Liver (tissue), 9 donors: ENCODE measurements around the gene PLD4. TPM values are rescaled to one million over a fixed set of nuclear protein-coding genes. Genes with fewer than 3 reads are reported as not detected.

ENCODE experiments used
- DNase-seq: peaks from one replicate; pipeline ENCODE4 v3.0.0-alpha.2; 2017; ENCODE audit warnings: low spot score
- H3K27ac ChIP-seq, 2 donors: one replicate each; pipeline ENCODE4 v1.7.0; 2013; ENCODE audit warnings: inconsistent platforms in 2 of 2, low read length in 2 of 2, control low read depth in 1 of 2, low read depth in 1 of 2, mild to moderate bottlenecking in 1 of 2
- H3K27me3 ChIP-seq, 4 donors: one replicate each; pipeline versions ENCODE4 v1.6.1 to v1.7.0; 2013; ENCODE audit warnings: low read length in 3 of 4, inconsistent platforms in 1 of 4, mild to moderate bottlenecking in 1 of 4, moderate library complexity in 1 of 4; ENCODE audit not compliant: control insufficient read depth in 4 of 4, insufficient read depth in 4 of 4
- H3K36me3 ChIP-seq, 4 donors: one replicate each; pipeline versions ENCODE4 v1.6.1 to v1.7.0; 2013; ENCODE audit warnings: low read length in 3 of 4, mild to moderate bottlenecking in 3 of 4, low read depth in 1 of 4, moderate library complexity in 1 of 4; ENCODE audit not compliant: control insufficient read depth in 4 of 4, insufficient read depth in 3 of 4
- H3K4me1 ChIP-seq, 4 donors: one replicate each; pipeline versions ENCODE4 v1.6.1 to v1.7.0; 2013; ENCODE audit warnings: low read length in 3 of 4, mild to moderate bottlenecking in 3 of 4, moderate library complexity in 1 of 4; ENCODE audit not compliant: control insufficient read depth in 4 of 4, insufficient read depth in 4 of 4
- H3K4me3 ChIP-seq, 3 donors: one replicate each; pipeline versions ENCODE4 v1.6.1 to v1.7.0; 2013; ENCODE audit warnings: low read length in 3 of 3, control low read depth in 1 of 3, low read depth in 1 of 3, mild to moderate bottlenecking in 1 of 3
- H3K9ac ChIP-seq, 2 donors: one replicate each; pipeline ENCODE4 v1.7.0; 2013; ENCODE audit warnings: low read length in 2 of 2, mild to moderate bottlenecking in 2 of 2, moderate library complexity in 2 of 2, control low read depth in 1 of 2, low read depth in 1 of 2
- H3K9me3 ChIP-seq, 4 donors: one replicate each; pipeline versions ENCODE4 v1.6.1 to v1.7.0; 2013; ENCODE audit warnings: low read length in 3 of 4; ENCODE audit not compliant: control insufficient read depth in 4 of 4
- ATF3 ChIP-seq: IDR thresholded peaks from 2 replicates; pipeline ENCODE4 v1.6.1; 2016; ENCODE audit warnings: antibody characterized with exemption
- EGR1 ChIP-seq, 2 donors: IDR thresholded peaks; 2 replicates each; pipeline ENCODE4 v1.6.1; 2016 to 2018; ENCODE audit warnings: antibody characterized with exemption in 2 of 2, low read depth in 2 of 2
- FOXA1 ChIP-seq: IDR thresholded peaks from 2 replicates; pipeline ENCODE4 v1.6.1; 2016; ENCODE audit warnings: antibody characterized with exemption
- FOXA2 ChIP-seq: IDR thresholded peaks from 2 replicates; pipeline ENCODE4 v1.6.1; 2016; ENCODE audit warnings: antibody characterized with exemption
- GABPA ChIP-seq, 2 donors: IDR thresholded peaks in 1 of 2; conservative IDR thresholded peaks in 1 of 2; 2 replicates each; pipeline ENCODE4 v1.6.1; 2016; ENCODE audit warnings: antibody characterized with exemption in 2 of 2, mild to moderate bottlenecking in 1 of 2, moderate library complexity in 1 of 2
- HNF4A ChIP-seq, 2 donors: conservative IDR thresholded peaks; 2 replicates each; pipeline ENCODE4 v1.6.1; 2016; ENCODE audit warnings: antibody characterized with exemption in 2 of 2, mild to moderate bottlenecking in 2 of 2
- JUND ChIP-seq, 2 donors: IDR thresholded peaks; 2 replicates each; pipeline ENCODE4 v1.6.1; 2016; ENCODE audit warnings: antibody characterized with exemption in 2 of 2
- MAX ChIP-seq: IDR thresholded peaks from 2 replicates; pipeline ENCODE4 v1.6.1; 2016; ENCODE audit warnings: antibody characterized with exemption
- NR2F2 ChIP-seq: IDR thresholded peaks from 2 replicates; pipeline ENCODE4 v1.6.1; 2016; ENCODE audit warnings: antibody characterized with exemption
- RAD21 ChIP-seq, 2 donors: IDR thresholded peaks; 2 replicates each; pipeline ENCODE4 v1.6.1; 2016; ENCODE audit warnings: antibody characterized with exemption in 2 of 2, mild to moderate bottlenecking in 2 of 2
- REST ChIP-seq: IDR thresholded peaks from 2 replicates; pipeline ENCODE4 v1.6.1; 2016; ENCODE audit warnings: antibody characterized with exemption, mild to moderate bottlenecking
- RXRA ChIP-seq, 2 donors: IDR thresholded peaks; 2 replicates each; pipeline ENCODE4 v1.6.1; 2017 to 2018; ENCODE audit warnings: antibody characterized with exemption in 2 of 2, mild to moderate bottlenecking in 1 of 2
- SP1 ChIP-seq: IDR thresholded peaks from 2 replicates; pipeline ENCODE4 v1.6.1; 2018; ENCODE audit warnings: antibody characterized with exemption, mild to moderate bottlenecking
- TAF1 ChIP-seq: conservative IDR thresholded peaks from 2 replicates; pipeline ENCODE4 v1.6.1; 2016; ENCODE audit warnings: antibody characterized with exemption, mild to moderate bottlenecking
- YY1 ChIP-seq: IDR thresholded peaks from 2 replicates; pipeline ENCODE4 v1.6.1; 2016; ENCODE audit warnings: antibody characterized with exemption, mild to moderate bottlenecking
- ZBTB33 ChIP-seq: IDR thresholded peaks from 2 replicates; pipeline ENCODE4 v1.6.1; 2016; ENCODE audit warnings: antibody characterized with exemption
- WGBS: extraction: QIAGEN DNeasy Blood & Tissue Kit; methylation state at CpG from one replicate; pipeline ENCODE4 v1.1.7; 2013; 5-methylcytosine and 5-hydroxymethylcytosine counted together
- polyA plus RNA-seq, 2 donors: library from polyadenylated mRNA; stranded (reverse) in 1 of 2; unstranded in 1 of 2; fragments of 200-250 nt in 1 of 2; fragments of >200 nt in 1 of 2; fragmentation: Nextera tagmentation in 1 of 2; extraction: Ambion mirVana in 1 of 2; gene quantifications; one replicate each; pipeline versions ENCODE4 v1.2.1 to v1.2.3, GENCODE V29; 2013 to 2015
- total RNA-seq, 2 donors: library from RNA; depleted of rRNA; stranded (reverse); fragments of >200 nt; gene quantifications; one replicate each; pipeline ENCODE4 v1.2.3, GENCODE V29; 2014
- TF ChIP-seq, protein P1 (sequence below): fragments of 150-350 bp; IDR thresholded peaks from 2 replicates; pipeline ENCODE4 v1.5.1; 2017; ENCODE audit warnings: improper control_type of control experiment, low read depth, low read length; ENCODE audit not compliant: missing input control
- donor health status: healthy.
- donor health status: healthy.
- donor health status: healthy.
- donor health status: healthy.
- donor health status: healthy.

PLD4 gene
- total and polyA plus RNA-seq, 4 donors: under 0.01 to 14.5 (median 0.35) TPM

DNA sequence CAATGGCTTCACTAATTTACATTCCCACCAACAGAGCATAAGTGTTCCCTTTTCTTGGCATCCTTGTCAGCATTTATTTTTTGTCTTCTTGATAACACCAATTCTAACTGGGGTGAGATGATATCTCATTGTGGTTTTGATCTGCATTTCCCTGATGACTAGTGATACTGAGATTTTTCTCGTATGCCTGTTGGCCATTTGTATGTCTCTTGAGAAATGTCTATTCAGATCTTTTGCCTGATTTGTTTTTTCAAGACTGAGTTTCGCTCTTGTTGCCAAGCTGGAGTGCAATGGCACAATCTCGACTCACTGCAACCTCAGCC is 4.7 kb upstream of the PLD4 start (continued):
- no peak for TF ChIP-seq GABPA (IDR thresholded peaks at IDR 0.05 in 1 of 2, conservative IDR thresholded peaks at IDR 0.05 in 1 of 2)

DNA sequence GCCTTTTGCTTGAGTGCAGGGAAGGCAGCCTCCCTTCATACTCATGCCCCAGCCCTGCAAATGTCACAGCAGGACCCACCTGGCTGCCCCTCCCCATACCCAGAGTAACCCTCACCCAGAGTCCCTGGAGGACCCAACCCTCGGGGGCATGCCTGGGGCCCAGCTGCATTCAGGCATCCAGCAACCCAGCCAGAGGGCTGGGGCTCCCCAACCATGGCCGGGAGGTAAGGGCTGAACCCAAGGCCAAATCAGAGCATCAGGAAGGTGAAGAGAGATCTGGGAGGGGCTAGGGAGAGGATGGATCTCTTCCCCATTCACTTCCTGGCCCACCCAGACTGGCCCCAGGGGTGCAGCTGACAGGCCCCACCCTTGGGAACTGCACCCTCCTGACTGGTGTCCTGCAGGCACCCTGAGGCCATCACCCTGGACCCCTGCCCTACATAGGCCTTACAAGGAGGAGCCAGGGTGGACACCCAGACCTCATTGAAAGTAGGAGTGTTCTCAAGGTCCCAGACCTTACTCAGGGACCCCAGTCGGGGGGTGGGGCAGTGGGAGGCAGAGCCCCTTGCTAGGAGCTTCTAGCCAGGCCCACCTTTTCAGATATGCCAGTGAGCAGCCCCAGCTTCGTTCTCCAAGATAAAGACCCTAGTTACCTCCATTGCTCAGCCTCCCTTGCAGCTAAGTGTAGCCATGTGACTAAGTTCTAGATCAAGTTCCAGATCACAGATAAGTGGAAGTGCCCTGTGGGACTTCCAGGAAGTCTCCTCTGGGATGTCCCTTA is 849 bp upstream of the PLD4 start:
- WGBS: 86% methylated on average over 4 of the region's 4 CpGs
- DNase-seq: no peak
- no peaks in the 10 kb centered on the region for H3K27me3 ChIP-seq
- H3K9ac ChIP-seq: no peak overlapping the region
- no peak overlapping the region for H3K27ac ChIP-seq
- no peak overlapping the region for H3K4me3 ChIP-seq
- no peak for TF ChIP-seq YY1
- TF ChIP-seq RAD21 (IDR thresholded peaks at IDR 0.05): no peak
- TF ChIP-seq ZBTB33: no peak
- TF ChIP-seq, protein P1, sequence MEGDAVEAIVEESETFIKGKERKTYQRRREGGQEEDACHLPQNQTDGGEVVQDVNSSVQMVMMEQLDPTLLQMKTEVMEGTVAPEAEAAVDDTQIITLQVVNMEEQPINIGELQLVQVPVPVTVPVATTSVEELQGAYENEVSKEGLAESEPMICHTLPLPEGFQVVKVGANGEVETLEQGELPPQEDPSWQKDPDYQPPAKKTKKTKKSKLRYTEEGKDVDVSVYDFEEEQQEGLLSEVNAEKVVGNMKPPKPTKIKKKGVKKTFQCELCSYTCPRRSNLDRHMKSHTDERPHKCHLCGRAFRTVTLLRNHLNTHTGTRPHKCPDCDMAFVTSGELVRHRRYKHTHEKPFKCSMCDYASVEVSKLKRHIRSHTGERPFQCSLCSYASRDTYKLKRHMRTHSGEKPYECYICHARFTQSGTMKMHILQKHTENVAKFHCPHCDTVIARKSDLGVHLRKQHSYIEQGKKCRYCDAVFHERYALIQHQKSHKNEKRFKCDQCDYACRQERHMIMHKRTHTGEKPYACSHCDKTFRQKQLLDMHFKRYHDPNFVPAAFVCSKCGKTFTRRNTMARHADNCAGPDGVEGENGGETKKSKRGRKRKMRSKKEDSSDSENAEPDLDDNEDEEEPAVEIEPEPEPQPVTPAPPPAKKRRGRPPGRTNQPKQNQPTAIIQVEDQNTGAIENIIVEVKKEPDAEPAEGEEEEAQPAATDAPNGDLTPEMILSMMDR: no peak
- no peak for TF ChIP-seq REST
- no peak for TF ChIP-seq NR2F2
- TF ChIP-seq HNF4A (conservative IDR thresholded peaks at IDR 0.05): no peak
- no peak for TF ChIP-seq RXRA (IDR thresholded peaks at IDR 0.05)
- TF ChIP-seq EGR1 (IDR thresholded peaks at IDR 0.05; ENCODE audit: low read depth in 2 of 2): no peak
- TF ChIP-seq FOXA2: no peak
- TF ChIP-seq SP1: no peak
- no peak for TF ChIP-seq MAX
- TF ChIP-seq GABPA (IDR thresholded peaks at IDR 0.05 in 1 of 2, conservative IDR thresholded peaks at IDR 0.05 in 1 of 2): no peak
- TF ChIP-seq ATF3: no peak
- TF ChIP-seq FOXA1: no peak
- no peak for TF ChIP-seq JUND (IDR thresholded peaks at IDR 0.05)
- no peak for TF ChIP-seq TAF1
- peaks cover 0 to 4% (median 0%) of the 10 kb centered on the region in 4 donors for H3K9me3 ChIP-seq
- no peaks in the 10 kb centered on the region for H3K36me3 ChIP-seq
- H3K4me1 ChIP-seq: no peaks in the 10 kb centered on the region
